Measurements from ENCODE around the gene ARID5B.
A peak's percentile ranks its signal among the peaks of the same experiment; 100 is the strongest.

ARID5B gene

DNA sequence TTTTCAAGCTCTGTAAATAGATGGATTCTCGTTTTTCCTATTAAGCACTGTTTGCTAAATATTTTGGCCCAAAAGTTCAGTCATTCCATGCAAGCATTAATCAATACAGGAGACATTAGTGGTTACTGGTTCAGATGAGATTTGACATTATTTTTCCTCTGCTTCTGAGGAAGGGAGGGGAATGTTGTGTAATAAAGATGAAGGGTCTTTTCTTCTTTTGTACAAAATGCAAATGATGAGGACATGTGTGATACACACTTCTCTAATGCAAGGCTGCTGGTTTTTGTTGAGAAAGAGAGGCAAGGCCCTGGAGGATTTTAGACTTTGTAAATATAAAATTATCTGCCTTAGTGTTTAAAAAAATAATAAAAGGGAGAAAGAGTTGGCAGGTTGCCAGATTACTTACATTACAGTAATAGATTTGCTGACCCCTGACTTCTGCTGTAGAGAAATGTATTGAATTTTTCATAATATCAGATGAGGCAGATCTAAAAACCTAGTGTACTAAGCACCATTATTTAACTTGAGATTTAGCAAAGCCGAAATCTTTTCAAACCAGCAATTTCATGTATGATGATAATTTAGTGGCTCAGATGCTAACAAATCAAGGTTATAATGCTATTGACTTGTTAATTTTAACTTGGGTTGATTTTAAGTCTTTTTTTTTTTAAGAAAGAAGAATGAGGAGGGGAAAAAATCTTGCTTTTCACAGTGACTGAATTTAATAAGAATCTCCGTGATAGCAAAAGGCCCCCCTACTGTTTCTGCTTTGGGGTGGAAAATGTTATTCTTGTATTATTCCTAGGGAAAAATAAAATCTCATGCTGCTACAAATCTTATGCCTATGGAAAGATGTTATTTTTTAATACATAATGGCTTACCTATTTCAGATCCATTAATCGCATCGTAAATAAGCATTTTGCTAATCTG is 180.1 kb downstream of the ARID5B start:
- DNase-seq, result no peak

DNA sequence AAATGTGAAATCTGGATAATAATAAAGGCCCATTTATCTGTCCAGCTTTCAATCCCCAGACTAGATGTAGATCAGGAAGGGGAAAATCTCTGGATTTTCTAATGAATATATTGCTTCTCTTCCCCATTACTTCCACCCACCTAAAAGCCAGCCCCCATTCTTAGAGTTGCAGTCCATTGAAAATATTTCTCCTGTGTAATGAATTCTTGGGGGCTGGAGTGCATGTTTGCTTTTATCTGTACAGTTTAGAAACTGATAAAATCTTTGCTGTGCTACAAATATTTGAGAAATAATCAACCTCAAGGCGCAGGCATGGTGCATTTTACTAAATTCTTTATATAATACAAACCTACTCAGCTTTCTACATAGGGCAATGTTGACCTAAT is 180.8 kb downstream of the ARID5B start:
- no peak for DNase-seq

DNA sequence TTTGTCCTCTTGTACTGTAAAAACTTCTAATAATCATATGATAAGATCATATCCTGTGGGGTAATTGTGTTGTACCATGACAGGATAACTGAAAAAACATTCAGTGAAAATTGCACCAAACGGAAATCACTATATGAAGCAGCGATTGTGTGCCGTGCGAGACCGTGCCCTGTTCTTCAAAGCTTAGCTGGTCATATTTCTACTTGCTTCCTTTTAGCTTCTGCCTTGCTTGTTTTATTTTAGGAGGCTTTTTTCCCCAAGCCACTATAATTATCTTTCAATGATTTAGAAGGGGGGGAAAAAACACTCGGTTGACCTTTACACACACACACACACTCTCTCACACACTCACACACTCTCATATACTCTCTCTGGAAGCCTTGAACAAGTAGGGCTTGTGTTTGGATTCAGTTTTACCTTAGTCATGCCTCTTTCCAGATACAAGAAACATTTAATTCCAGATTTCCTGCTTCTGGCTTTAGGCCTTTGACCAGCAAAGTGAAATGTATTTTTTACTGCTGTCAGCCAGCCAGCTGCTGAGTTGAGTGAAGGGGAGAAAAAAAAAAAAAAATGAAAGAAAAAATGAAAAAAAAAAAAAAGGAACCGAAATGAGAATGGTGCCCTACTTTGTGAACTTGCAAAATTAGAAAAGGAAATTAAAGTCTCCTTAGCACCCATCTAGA is 181.4 kb downstream of the ARID5B start:
- peak; percentile 68 for DNase-seq

DNA sequence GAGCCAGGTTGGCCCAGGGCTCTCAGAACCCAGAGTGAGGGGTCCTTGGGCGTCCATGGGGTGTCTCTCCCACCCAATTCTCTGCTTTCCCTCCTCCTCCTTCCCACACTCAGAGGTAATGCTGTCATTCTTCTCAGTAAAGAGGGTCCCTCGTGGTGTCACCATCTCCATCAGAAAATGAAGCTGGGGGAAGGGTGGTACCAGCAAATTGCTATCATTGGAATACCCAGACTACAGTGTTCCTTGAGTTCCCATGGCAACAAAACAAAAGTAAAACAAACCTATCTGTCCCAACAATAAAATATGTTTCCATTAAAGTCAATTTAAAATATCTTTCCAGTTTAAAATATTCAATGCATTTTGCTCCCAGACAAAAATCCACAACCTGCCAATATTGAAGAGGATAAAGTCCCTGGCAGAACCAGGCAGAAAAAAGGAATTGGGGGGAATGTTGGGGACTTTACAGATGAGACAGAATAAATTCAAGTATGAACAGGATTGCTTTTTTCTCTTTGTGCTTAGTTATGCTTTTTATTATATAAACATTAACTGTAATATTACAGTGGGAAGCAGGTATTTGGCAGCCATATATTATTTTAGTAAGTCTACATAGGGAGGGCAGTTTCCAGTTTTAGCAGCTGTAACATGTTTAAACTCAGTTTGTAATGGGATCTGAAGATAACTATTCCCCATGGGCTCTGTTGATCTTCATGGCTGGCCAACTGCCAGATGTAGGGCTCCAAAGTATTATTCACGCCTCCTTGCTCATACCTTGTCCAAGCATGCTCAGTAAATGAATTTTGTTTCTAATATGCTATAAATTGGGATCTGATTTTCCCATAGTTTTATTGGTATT is 182.1 kb downstream of the ARID5B start:
- DNase-seq, result peak; percentile 80

DNA sequence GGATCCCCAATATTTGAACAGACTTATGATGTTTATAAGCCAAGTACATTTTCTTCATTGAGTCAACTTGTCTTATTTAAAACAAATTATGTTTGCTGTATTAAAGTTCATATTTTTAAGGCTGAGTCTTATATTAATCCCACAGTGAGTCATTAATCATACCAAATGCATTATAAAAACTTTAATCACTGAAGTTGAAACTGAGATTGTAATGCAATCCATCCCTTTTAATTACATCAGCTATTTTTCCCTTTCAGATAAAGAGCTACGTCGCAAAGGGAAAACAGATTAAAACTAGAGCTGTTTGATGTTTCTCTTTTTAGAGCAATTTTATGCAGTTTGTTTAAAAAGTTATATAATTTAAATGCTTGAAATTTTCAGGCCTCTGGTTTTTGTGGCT is 183.0 kb downstream of the ARID5B start:
- no peak for DNase-seq

DNA sequence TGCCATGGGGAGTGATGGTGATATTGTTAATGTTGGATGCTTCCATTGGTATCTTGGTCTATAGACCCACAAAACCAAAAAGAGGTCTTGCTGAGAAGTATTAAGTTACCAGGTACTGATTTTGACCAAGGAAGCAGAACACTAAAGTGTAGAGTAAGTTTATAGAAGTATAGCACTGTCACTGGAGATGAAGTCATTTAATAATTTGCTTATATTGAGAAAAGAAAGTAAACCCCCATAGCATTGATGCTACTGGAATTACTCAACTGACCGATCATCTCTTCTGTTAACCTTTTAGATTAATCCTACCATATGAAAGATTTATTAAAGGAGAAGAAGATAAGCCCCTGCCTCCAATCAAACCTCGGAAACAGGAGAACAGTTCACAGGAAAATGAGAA is 183.9 kb downstream of the ARID5B start:
- DNase-seq, result no peak

DNA sequence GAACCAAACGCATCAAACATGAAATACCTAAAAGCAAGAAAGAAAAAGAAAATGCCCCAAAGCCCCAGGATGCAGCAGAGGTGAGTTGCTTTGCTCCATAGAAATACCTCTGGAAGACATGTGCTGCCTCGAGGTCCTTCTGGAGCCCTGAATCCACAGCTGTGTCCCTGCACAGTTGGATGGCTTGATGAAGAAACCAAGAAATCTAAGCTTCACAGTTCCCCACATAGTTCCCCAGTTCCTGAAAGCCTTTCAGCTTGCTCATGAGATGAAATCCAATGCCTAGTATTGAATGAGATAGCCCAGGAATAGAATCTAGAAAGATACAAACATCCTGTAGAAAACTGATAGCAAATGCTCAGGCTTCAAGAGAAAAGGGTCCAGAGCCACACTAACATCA is 184.3 kb downstream of the ARID5B start:
- no peak for DNase-seq

DNA sequence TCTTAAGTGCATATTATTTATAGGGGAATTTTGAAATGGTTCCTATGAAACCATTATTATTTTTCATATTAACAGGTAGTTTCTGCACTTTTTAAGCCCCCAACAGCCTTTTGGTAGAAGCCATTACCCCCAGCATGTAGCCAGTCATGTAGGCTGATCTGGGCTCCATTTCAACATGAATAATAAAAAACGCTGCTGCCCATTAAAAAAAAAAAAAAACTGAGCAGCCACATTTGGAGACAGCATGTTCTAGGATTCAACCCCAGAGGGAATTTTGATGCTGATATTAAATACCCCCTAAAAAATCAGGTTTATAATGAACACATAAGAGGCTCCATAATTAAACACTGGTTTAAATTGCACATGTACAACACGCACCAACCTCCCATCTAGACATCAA is 185.8 kb downstream of the ARID5B start:
- no peak for DNase-seq

DNA sequence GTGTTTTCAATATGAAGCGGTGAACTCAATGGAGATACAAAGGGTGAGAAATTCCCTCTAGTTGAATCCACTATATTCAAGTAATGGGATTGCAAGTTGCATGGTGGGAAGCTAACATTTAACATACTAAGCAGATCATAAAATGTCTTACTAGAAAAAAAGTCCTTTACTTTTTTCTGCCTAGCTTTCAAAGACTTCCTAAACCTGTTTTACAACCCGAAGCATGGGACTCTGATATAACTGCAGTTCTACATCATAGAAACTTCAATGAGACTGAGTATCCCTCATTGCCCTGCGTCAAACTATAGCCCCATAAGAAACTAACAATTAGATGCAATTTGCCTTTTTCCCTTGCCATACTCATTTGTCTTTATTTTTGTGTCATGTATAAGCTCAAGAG is 187.3 kb downstream of the ARID5B start:
- DNase-seq, result no peak

DNA sequence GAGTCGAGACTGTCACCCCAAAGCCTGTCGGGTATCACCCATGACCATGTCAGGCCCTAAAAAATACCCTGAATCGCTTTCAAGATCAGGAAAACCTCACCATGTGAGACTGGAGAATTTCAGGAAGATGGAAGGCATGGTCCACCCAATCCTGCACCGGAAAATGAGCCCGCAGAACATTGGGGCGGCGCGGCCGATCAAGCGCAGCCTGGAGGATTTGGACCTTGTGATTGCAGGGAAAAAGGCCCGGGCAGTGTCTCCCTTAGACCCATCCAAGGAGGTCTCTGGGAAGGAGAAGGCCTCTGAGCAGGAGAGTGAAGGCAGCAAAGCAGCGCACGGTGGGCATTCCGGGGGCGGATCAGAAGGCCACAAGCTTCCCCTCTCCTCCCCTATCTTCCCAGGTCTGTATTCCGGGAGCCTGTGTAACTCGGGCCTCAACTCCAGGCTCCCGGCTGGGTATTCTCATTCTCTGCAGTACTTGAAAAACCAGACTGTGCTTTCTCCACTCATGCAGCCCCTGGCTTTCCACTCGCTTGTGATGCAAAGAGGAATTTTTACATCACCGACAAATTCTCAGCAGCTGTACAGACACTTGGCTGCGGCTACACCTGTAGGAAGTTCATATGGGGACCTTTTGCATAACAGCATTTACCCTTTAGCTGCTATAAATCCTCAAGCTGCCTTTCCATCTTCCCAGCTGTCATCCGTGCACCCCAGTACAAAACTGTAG is 191.0 kb downstream of the ARID5B start:
- no peak for DNase-seq

DNA sequence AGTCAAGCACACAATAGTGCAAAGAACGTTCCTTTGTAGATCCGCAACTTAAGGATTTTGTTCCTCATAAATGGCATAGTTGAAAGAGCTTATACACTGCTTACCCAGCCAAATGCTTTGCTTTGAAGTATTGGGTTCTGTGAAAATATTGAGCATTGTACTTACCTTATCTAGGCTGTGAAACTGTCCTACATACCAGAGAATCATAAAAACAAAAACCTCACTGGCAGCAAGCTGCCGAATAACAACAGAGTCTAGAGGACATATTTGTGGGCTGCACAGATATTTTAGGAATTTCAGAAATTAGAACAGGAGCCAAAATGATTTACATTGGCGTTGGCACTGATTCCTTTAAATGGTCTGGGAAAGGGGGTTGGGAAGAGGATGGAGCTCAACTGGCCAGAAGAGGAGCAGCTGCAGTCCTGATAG is 192.4 kb downstream of the ARID5B start:
- no peak for DNase-seq

DNA sequence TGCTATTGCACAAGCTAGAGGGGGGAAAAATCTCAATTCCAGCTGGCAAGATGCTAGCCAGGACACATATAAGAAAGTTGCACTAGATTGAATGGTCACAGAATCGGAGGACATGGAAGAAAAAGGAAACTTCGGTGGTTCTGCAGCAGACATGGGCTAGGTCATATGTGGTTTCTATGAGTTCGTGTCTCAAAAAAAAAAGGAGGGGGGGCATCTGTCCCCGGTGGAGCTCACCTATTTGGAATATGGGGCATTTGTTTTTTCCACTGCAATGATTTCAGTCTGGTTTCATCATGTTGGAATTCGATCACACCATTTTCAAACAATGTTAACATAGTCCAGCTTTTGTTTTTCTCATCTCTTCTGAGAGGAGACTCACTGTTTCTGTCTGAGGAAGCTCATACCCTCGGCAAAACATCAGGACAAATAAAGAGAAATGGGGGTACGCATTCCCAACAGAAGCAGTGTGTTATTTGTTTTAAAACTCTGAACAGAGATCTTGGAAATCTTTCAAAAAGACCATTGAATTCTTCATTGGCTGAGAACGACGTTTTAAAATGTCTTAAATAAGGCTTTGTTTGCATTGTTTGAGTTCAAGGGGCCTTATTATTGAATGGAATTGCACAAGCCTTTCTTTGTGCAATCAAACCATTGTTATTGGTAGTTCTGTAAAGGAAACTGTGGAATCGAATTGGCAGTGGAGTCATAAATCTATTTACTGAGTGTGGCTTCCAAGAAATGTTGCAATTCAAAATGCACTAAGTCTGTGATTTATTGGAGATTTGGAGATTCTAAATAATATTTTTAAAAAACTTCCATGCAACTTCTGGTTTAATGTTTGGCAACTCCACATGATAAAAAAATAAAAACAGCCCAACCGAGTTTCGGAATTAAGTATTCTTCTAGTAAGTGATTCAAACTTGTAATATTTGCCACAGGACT is 194.0 kb downstream of the ARID5B start:
- no peak for DNase-seq

DNA sequence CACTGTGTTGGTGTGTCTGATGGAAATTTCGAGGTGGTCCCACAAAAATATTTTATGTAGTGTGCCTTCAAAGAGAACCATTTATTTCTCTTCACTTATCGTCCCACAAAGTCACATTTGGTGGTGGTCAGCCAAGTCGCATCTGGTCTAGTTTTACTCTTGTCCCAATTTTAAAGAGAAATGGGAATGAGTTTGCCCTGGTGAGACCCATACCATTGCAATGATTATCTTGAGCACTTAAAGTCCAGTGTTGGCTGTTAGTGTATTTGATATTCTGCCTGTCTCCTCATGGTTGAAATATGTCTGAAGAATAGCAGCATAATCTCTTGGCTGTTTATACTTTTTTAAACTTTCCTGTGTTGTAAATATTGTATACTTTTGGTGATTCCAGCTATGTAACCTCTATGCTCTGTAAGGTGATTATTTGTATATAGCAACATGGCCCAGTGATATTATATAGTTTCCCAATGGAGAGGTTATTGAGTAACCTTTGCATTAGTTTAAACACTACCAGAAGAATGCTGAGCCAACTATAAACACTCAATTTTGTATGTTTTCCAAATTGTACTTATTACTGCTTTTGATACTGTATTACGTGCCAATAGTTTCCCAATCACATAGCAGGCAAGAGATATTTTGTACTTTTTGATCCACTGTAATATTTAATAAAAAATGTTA is 194.9 kb downstream of the ARID5B start:
- no peak for DNase-seq

DNA sequence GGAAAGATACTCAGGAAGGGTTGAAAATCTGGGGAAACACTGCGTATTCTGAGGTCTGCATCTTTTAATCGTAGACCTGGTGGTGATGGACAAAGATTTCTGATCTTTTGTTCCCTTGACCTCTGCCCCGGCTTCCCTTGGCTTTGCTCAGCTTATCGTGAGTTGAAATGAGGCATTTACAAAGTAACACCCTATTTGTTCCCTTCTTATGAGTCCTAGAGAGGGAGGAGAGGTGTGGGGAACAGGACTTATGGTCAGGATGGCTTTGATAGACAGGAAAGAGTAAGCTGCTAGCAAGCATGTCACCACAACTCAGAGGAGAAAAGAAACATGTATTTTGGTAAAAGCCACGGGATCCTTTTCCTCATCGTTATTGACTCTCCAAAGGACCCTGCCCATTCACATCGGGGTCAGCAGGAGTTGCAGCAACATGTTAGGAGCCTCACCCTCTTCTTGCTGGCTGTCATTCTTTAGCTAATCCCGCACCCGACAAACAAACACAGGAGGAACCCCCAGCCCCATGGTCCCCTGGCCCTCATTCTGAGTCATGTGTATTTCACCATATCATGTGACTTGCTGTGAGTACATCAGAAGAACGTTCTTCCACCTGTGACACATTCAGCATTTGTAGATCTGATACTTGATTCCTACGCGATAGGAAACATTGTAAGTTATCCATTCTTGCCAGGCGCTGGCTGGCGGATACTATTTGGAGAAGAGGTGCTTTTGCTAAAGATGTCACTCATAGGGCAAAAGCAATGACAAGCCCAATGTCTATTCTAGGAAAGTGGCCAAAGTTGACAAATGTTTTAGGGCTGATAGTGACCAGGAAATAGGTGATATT is 197.0 kb downstream of the ARID5B start:
- DNase-seq, result no peak

DNA sequence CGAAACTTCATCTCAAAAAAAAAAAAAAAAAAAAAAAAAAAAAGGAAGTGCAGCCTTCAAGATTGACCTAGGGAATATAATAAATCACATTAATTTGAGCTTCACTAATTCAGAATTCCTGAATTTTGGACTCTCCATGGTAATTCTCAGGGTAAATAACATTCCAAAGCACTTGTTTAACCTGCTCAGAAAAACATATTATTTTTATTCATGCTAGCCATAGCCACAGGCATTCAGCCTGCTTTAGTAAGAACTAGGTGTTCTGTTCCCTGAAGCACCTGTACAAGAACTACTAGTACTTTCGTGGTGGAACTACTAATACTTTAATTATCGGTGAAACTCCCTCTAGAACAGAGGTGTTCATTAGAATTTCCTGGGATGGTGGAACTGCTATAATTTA is 197.8 kb downstream of the ARID5B start:
- no peak for DNase-seq

DNA sequence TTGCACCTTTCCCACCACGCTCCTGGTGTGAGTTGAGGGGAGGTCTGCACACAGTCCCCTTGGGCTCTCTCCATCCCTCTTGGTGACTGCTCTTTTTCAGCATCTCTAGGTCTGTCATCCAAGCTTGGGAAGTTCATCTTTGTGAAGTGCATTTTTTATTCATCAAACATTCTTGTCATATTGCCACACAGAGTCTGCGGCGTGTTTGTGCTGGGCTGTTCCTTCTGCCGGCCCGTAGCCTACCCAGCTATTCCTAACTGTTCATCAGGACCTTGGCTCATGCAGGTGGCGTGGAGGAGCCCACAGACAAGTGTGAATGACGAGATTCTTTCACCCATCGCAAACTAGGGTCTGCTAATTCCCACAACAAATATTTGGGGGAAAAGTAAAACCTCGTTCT is 202.4 kb downstream of the ARID5B start:
- DNase-seq, result no peak

DNA sequence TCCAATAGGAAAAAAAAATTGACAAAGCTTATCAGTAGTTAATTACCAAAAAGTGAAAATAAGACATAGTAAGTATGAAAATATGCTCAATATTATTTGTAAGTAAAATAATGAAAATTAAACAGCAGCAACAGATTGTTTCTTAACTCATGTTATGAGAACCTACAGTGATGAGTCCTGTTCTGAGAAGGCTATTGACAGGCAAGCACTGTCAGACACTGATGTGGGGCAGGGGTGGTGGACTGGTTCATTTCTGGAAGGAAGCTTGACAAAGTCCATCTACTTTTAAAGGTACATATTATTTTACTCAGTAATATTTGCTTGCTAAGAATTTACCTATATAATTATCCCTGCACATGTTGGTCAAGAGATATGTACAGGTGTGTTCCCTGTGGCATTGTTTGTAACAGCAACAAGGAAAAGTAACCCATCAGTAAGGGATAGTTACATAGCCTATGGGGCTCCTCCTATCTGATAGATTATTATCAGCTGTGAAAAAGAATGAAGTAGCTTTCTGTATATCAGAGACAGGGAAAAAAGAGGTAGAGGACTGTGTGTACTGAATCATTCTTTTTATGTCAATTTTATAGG is 205.5 kb downstream of the ARID5B start:
- DNase-seq, result no peak

DNA sequence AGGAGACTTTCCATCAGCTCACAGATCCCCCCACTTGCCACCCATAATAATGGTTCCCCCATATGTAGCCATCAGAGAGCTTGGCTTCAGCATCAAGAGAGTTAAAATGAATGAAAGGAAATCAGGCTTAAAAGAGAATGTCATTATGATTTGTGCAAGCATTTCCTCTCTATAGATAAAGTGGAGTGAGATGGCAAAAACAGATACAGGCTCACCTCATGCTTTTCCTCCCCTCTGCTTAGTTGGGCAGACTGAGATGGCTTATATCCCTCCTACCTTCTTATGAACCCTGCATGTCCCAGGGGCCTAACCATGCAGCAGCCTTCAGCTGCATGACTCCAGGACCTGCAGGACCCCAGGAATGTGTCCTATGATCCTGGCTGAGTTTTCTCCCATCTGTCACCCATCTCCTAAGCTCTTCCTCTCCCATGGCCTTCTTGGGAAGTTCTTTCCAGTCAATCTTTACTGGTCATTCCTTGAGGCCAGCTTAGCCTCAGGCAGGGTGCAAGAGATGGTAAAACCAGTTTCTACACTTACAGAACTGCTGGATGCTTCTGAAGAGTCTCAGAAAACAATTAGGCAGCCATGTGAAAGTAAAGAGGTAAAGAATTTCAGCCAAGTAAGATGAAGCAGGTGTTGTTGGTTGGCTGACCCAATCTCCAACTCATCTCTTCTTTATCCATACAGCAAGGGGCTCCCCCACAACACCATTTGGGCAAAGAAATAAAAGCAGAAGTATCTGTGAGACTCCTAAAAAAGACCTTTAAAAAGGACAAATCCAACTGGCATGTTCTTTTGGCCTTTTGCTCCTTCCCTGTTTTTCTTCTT is 207.5 kb downstream of the ARID5B start:
- no peak for DNase-seq

Measured in femur (tissue), 1 donor.